HG02610 (cell line): ENCODE data around the gene RDH14.

Experiments
- ATAC-seq: cut with Tn5 transposase; IDR thresholded peaks from one replicate; pipeline ENCODE4 v1.9.1; 2021; ENCODE audit warnings: mild to moderate bottlenecking, moderate library complexity; ENCODE audit not compliant: unreplicated experiment

RDH14 gene

DNA sequence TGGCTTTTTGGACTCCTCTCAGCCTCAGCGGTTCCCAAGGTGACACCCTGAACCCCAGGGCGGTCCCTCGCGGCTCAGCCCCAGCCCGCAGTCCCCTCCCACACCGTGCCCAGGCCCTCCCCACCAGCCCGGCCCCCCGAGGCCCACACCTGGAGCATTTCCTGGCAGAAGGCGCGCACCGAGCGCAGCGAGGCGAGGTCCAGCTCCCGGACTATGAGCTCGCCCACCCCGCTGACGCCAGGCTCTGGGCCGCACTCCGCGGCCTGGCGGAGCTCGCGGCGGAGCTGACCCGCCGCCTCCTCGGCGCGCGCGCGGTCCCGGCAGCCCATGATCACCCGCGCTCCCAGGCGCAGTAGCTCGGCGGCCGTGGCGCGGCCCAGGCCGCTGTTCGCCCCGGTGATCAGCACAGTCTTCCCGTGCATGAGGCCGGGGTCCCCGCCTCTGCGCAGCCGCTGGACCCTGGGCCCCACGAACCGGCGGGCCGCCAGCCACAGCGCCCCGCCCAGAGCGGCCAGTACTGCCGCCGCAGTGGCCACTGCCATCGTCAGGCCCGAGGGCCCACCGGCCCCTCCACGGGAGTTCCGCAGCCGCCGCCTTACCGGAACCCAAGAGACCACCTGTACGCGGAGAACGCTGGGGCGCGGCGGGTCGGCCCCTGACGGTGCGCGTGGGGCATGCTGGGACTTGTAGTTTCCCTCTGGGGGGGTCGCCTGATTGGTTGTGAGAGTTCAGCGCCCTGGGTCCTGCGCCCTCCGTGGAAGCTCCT, at the start of gene RDH14:
Gene RDH14 (minus strand): TSS at position 623 of the 766 bp plus-strand sequence. CDS start 81 bp downstream, at position 542.
- peak; percentile 94 for ATAC-seq

- ATAC-seq: no peak
Measured at GRCh38 chr2:18610090-18610489, 49.6 kb upstream of the RDH14 start.

- ATAC-seq: peak; percentile 60
Measured at GRCh38 chr2:18605115-18605514, 44.7 kb upstream of the RDH14 start.

- no peak for ATAC-seq
Measured at GRCh38 chr2:18604531-18604885, 44.1 kb upstream of the RDH14 start.

- ATAC-seq: no peak
Measured at GRCh38 chr2:18603854-18604530, 43.5 kb upstream of the RDH14 start.

DNA sequence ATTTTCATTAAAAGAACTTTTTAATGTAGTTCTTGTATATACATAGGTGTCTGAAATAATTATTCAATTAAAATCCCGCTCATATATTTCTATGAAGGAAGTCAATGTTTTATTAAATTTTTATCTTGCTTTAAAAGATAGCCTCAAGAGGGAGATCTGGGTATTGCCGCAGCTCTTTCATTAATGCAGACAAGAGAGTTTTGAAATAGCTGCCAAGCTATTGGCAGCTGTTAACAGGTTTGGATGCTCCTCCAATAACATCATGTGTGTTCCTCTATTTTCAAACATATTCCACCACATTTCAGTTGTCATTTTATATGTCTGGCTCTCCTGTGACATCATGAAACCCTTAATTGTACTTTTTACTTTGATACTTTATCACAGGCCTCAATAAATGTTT, 41.8 kb upstream of the RDH14 start:
- ATAC-seq: no peak

DNA sequence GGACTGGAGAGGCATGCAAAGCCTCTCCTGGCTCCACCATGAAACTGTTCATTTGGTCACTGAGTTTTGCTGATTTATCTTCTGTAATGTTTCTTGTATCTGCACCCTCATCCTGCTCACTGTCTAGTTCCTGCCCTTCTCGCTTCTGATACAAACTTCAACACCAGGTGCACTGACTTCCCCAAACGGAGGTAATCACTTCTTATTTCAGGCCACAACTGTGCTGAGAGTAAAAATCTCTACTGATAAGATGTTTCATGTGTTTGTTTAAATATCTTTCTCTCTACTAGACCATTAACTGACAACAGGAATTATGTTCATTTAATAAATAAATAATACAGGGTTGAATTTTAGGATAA, 39.8 kb upstream of the RDH14 start:
- no peak for ATAC-seq

GRCh38 chr2:18599509-18600254, 39.2 kb upstream of the RDH14 start:
- no peak for ATAC-seq

DNA sequence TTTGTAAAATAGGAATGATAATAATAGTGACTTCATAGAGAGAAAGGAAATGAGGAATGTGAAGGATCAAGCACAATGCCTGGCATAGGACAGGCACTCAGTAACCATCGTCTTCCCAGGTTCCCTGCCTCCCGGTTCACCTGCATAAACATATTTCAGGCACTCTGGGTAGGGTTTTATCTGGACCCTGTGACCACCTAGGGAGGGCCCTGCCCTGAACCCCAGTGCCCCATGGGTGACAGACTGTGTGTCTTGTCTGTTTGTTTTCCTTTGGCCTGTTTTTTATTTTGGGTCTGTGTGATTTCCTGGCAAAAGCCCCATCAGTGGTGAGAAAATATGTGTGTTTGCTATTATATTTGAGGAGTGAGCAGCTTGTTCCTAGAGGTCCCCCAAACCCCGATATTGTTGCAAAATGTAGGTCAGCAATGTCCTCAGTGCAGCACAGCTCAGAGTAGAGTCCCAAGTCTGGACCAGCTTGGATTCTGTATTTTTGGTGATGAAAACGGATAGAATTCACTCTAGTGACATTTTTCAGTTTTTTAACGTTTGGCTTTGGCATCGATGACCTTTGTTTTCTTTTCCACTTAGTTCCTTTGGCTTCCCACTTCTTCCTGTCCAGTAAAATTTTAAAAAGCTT, 38.5 kb upstream of the RDH14 start:
- ATAC-seq: no peak

DNA sequence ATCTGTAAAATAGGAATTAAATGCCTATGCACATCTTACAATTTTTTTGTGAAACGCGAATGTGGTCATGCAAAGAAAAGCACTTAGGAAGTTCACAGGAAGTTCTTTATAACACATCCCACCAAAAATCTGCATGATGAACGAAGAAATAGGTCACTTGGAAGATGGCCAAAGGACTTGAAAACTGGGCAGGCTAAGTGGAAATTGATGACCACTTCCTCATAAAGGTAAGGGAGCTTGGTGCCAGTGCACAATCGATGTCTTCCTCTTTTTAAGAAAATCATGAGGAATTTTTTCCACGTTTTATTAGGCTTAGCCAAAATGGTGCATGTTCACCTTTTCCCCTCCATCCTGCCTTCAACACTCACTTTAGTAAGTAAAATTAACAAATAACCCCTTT, 37.2 kb upstream of the RDH14 start:
- no peak for ATAC-seq

- no peak for ATAC-seq
Measured at GRCh38 chr2:18596993-18597392, 36.5 kb upstream of the RDH14 start.

- no peak for ATAC-seq
Measured at GRCh38 chr2:18593496-18593895, 33.0 kb upstream of the RDH14 start.

DNA sequence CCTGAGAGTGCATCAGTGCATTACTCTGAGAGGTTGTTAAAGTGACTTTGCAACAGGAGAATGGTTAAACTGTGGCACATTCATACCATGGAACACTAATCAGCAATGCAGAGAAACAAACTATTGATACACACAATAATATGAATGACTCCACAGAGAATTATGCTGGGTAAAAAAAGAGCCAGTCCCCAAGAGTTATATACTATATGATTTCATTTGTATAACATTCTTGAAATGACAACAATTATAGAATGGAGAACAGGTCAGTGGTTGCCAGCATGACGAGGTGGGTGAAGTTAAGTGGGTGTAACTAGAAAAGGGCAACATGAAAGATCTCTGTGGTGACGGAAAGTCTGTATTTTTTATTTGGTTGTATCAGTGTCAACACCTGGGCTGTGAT, 31.9 kb upstream of the RDH14 start:
- no peak for ATAC-seq

- no peak for ATAC-seq
Measured at GRCh38 chr2:18589354-18589753, 28.9 kb upstream of the RDH14 start, which contains the start of gene NT5C1B. Gene NT5C1B (minus strand): TSS chr2:18589569. CDS start chr2:18589468, 101 bp downstream.

GRCh38 chr2:18588802-18589201, 28.3 kb upstream of the RDH14 start:
- no peak for ATAC-seq

DNA sequence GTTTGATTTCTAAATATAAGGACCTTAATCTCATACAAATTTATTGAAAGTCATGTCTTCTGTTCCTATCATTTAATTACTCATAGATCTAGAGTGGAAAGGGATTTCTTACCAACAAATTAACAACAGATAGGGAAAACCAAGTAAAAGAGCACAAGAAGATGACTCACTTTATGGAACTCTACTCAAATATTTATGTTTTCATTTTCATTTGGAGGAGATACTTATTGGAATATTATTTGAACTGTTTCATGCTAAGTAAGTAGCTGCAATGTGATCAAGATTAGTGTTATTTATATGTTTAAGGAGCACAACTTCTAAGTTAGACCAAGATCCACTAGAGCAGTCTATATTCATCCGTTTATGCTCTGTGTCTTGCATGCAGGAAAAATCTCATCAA, 27.6 kb upstream of the RDH14 start:
- ATAC-seq: no peak

DNA sequence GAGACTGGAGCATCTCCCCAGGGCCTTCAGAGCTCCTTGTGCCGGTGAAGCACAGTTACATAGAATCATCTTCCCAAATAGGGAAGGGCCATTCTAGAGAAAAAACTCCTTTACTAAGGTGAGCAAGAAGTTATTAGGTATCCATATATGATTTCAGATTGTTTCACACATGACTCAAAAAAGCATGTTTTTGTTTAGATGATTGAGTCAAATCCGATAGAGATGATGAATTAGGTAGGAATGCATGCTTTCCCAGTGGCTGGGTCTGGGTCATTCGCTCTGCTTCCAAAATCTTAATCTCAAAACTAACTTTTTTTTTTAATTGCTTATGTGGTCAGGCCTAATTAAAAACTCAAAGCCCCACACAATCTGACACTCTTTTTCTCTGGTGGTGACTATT, 25.1 kb upstream of the RDH14 start:
- no peak for ATAC-seq

- ATAC-seq: no peak
Measured at GRCh38 chr2:18584608-18584954, 24.1 kb upstream of the RDH14 start.

- ATAC-seq: no peak
Measured at GRCh38 chr2:18583905-18584607, 23.6 kb upstream of the RDH14 start.

DNA sequence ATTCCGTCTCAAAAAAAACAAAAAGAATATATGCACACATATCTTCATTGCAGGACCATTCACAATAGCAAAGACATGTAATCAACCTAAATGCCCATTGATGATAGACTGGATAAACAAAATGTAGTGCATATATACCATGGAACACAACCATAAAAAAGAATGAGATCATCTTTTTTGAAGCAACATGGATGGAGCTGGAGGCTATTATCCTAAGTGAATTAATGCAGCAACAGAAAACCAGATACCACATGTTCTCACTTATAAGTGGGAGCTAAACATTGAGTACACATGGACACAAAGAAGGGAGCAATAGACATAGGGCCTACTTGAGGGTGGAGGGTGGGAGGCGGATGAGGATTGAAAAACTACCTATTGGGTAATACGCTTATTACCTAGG, 20.2 kb upstream of the RDH14 start:
- ATAC-seq: no peak

- ATAC-seq: no peak
Measured at GRCh38 chr2:18578033-18578432, 17.6 kb upstream of the RDH14 start.
